ENCODE results near the gene PPP1R17.

Gene PPP1R17

GRCh38 chr7:31669461-31669860 lies 17.6 kb upstream of the PPP1R17 start:
- Histone ChIP-seq H3F3A (ENCODE audit: low read depth) (no peaks in the 10 kb centered on the region), H3K9me3 (ENCODE audit: insufficient read depth, low read depth, low read length) (no peaks in the 10 kb centered on the region), H4K20me1 (ENCODE audit: insufficient read depth, low read length, poor library complexity, severe bottlenecking) (no peaks in the 10 kb centered on the region), H3K36me3 (ENCODE audit: insufficient read depth, low read length) (no peaks in the 10 kb centered on the region), H3K9me2 (replicated peaks; ENCODE audit: low read depth, low read length) (no peaks in the 10 kb centered on the region), H3K79me2 (ENCODE audit: insufficient read depth, low read length) (no peaks in the 10 kb centered on the region), H3K4me2 (ENCODE audit: low read depth, low read length, poor library complexity, severe bottlenecking) (no peak overlapping the region), H3K27me3 (ENCODE audit: insufficient read depth, low read length, poor library complexity, severe bottlenecking) (no peaks in the 10 kb centered on the region), H3K4me3 (ENCODE audit: low read length, poor library complexity, severe bottlenecking) (no peak overlapping the region), H3K9ac (ENCODE audit: low read depth, low read length, poor library complexity, severe bottlenecking) (no peak overlapping the region), H3K4me1 (ENCODE audit: insufficient read depth, low read length, poor library complexity, severe bottlenecking) (no peaks in the 10 kb centered on the region), H2AFZ (ENCODE audit: low read length) (no peak overlapping the region)
- TF ChIP-seq CTCF (conservative IDR thresholded peaks at IDR 0.05; ENCODE audit: low read length) (no peak), EZH2phosphoT487 (IDR thresholded peaks at IDR 0.05; ENCODE audit: borderline replicate concordance) (no peak)

- no peak for TF ChIP-seq EZH2phosphoT487 (IDR thresholded peaks at IDR 0.05; ENCODE audit: borderline replicate concordance)
- TF ChIP-seq CTCF (conservative IDR thresholded peaks at IDR 0.05; ENCODE audit: low read length): no peak
- H3K36me3 ChIP-seq (ENCODE audit: insufficient read depth, low read length): no peaks in the 10 kb centered on the region
- H3K9me2 ChIP-seq (replicated peaks; ENCODE audit: low read depth, low read length): no peaks in the 10 kb centered on the region
- H3K4me1 ChIP-seq (ENCODE audit: insufficient read depth, low read length, poor library complexity, severe bottlenecking): no peaks in the 10 kb centered on the region
- H3K27me3 ChIP-seq (ENCODE audit: insufficient read depth, low read length, poor library complexity, severe bottlenecking): no peaks in the 10 kb centered on the region
- no peaks in the 10 kb centered on the region for H3K79me2 ChIP-seq (ENCODE audit: insufficient read depth, low read length)
- H2AFZ ChIP-seq (ENCODE audit: low read length): no peak overlapping the region
- H4K20me1 ChIP-seq (ENCODE audit: insufficient read depth, low read length, poor library complexity, severe bottlenecking): no peaks in the 10 kb centered on the region
- no peak overlapping the region for H3K4me3 ChIP-seq (ENCODE audit: low read length, poor library complexity, severe bottlenecking)
- no peaks in the 10 kb centered on the region for H3F3A ChIP-seq (ENCODE audit: low read depth)
- H3K9me3 ChIP-seq (ENCODE audit: insufficient read depth, low read depth, low read length): no peaks in the 10 kb centered on the region
- no peak overlapping the region for H3K4me2 ChIP-seq (ENCODE audit: low read depth, low read length, poor library complexity, severe bottlenecking)
- no peak overlapping the region for H3K9ac ChIP-seq (ENCODE audit: low read depth, low read length, poor library complexity, severe bottlenecking)
Measured at GRCh38 chr7:31679574-31680305, 7.3 kb upstream of the PPP1R17 start.

GRCh38 chr7:31683445-31684225 lies 3.4 kb upstream of the PPP1R17 start:
- TF ChIP-seq CTCF (conservative IDR thresholded peaks at IDR 0.05; ENCODE audit: low read length) (no peak), EZH2phosphoT487 (IDR thresholded peaks at IDR 0.05; ENCODE audit: borderline replicate concordance) (no peak)
- Histone ChIP-seq H3K9me3 (ENCODE audit: insufficient read depth, low read depth, low read length) (no peaks in the 10 kb centered on the region), H4K20me1 (ENCODE audit: insufficient read depth, low read length, poor library complexity, severe bottlenecking) (no peaks in the 10 kb centered on the region), H2AFZ (ENCODE audit: low read length) (no peak overlapping the region), H3K36me3 (ENCODE audit: insufficient read depth, low read length) (no peaks in the 10 kb centered on the region), H3K79me2 (ENCODE audit: insufficient read depth, low read length) (no peaks in the 10 kb centered on the region), H3F3A (ENCODE audit: low read depth) (no peaks in the 10 kb centered on the region), H3K4me3 (ENCODE audit: low read length, poor library complexity, severe bottlenecking) (no peak overlapping the region), H3K9ac (ENCODE audit: low read depth, low read length, poor library complexity, severe bottlenecking) (no peak overlapping the region), H3K27me3 (ENCODE audit: insufficient read depth, low read length, poor library complexity, severe bottlenecking) (no peaks in the 10 kb centered on the region), H3K9me2 (replicated peaks; ENCODE audit: low read depth, low read length) (no peaks in the 10 kb centered on the region), H3K4me1 (ENCODE audit: insufficient read depth, low read length, poor library complexity, severe bottlenecking) (no peaks in the 10 kb centered on the region), H3K4me2 (ENCODE audit: low read depth, low read length, poor library complexity, severe bottlenecking) (no peak overlapping the region)

All from Loucy (cell line).